GM12872 (cell line): ENCODE measurements around the gene AOPEP.

Experiments
- TF ChIP-seq, protein P1 (sequence below): IDR thresholded peaks from 3 replicates; pipeline ENCODE4 v1.5.1; 2011; ENCODE audit warnings: low read depth, mild to moderate bottlenecking, low read length, moderate library complexity; ENCODE audit not compliant: insufficient read depth

The AOPEP gene

DNA sequence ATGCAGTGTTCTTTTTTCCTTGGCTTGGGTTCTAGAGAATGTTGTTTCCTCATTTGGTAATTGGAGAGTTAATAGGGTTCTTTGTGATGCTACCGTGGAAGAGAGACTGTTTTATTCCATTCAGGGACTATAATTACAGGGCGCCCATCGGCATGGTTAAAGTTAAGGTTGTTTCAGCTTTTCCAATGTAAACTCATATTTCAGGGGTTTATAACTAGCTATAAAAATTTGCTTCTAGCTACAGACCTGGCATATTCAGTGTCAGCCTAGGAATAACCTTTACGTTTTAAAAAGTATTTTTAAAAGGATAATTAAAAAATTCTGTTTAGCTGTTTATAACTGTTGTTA, 99.1 kb downstream of the AOPEP start:
- TF ChIP-seq, protein P1, sequence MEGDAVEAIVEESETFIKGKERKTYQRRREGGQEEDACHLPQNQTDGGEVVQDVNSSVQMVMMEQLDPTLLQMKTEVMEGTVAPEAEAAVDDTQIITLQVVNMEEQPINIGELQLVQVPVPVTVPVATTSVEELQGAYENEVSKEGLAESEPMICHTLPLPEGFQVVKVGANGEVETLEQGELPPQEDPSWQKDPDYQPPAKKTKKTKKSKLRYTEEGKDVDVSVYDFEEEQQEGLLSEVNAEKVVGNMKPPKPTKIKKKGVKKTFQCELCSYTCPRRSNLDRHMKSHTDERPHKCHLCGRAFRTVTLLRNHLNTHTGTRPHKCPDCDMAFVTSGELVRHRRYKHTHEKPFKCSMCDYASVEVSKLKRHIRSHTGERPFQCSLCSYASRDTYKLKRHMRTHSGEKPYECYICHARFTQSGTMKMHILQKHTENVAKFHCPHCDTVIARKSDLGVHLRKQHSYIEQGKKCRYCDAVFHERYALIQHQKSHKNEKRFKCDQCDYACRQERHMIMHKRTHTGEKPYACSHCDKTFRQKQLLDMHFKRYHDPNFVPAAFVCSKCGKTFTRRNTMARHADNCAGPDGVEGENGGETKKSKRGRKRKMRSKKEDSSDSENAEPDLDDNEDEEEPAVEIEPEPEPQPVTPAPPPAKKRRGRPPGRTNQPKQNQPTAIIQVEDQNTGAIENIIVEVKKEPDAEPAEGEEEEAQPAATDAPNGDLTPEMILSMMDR, result no peak

DNA sequence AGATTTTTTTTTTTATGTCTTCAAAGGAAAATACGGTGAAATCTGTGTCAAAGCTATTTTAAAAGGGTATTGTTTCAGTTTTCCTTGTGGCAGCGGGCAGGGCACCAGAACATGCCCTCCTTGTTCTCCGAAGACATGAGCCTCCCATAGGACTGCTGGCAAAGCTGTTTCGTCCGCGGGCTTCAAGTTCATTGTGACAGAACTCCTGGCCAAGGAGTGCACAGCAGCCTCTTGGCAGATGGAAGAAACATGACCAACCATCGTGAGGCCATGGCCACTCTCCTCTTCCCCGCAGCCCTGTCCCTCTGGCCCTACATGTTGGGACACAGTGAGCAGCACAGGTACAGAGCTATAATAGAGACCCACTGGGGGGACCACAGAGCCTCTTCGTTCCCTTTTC, 99.5 kb downstream of the AOPEP start:
- TF ChIP-seq, protein P1, result no peak

DNA sequence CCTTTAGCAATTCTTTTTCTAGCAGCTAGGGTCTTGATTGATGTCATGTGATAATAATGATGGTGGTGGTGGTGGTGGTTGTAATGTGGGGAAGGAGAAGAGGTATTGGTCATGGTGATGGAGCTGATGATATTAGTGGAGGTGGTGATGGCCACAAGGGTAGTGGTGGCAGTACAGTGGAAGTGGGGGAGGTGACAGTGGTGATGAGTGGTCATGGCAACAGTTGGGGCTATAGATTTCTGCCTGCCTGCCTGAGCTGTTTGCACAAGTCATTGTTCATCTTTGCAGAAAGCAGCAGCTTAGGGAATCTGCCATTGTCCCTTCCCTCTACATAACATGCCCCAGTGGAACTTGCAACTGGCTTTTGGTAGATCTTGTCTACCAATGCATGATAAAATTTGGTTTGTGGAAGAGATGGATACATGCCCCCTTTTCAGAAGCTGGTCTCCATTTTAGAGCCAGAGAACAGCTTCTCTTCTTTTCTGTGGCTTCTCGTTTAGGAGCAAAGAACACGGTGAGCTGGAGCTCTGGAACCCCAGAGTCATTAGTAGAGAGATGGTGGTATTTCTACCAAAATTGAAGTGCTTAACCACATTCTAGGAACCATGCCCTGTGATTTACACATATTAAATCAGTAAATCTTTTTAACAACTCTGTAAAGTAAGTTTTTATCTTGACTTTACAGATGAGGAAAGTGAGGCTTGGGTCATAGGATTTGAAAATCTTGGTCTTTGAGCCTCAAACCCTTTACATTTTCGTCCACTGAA, 100.3 kb downstream of the AOPEP start:
- TF ChIP-seq, protein P1, result no peak

DNA sequence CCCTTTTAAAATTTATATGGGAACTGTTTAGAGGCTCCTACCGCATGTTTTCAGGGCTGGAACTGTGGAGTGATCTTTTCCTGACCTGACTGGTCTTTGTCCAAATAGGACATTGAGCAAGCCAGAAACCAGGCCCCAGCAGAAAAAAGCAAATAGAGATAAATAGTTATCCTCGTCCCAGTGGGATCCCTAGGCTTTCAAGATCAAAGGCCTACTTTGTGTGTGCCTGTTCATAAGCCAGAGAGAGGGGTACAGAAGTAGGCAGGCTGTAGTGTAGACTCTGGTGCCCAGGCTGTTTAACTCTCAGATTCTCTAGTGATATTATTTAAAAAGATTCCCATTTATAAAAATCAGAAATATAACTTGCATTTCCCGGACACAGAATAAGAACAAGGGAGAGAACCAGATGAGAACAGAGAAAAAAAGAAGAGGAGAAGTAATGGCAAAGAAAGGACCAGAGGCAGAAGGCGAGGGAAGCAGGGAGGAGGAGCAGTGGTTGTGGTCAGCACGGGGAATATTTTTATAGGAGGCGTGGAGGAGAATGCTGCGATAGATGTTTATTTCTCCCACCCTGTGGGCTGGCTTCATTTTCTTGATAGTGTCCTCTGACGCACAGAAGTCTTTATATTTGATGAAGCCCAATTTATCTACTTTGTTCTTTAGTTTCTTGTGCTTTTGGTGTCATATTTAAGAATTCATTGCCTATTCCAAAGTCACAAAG, 101.2 kb downstream of the AOPEP start:
- TF ChIP-seq, protein P1, result no peak

DNA sequence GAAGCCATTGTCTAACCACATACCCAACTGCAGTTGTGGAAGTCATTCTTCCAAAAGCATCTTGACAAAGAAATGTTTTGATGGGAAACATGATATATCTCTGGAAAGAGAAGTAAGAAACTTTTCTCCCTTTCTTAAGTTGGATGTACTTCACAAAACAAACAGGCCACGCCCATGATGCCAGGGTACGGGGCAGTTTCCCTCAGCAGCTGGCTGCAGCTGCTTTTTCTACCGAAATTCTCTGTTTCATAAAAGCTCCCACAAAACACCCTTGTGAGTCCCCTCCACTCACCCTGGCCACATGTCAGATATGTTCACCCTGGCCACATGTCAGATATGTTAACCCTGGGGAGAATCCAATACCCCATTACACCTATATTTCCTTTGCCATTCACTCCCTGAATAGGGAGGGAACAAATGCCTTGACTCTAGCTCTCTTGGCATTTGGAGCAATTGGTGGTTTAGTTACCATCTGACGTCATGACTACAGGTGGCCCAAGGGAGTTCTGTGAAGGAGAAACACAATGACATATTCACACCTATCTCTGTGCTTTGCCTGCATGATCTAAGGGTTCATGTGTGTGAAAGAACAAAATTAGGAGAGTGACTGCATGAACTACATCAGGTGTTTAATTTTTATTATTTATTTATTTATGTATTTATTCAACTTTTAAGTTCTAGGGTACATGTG, 103.0 kb downstream of the AOPEP start:
- TF ChIP-seq, protein P1, result no peak

DNA sequence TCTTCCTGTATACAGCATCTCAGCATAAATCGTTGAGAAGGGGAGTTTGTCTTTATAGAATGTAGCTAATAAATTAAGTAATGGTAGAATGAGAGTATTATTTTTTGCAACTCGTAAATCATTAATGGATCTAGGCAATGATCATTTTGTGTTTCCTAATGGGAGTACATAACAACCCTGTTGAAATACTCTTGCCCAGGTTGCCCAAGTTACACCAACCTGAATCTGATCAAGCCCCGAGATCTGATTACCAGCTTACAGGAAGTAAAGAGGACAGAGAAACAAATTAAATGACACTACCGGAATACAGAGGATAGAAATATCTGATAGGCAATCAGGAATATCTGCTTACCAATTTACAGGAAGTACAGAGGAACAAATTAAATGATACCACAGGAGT, 107.3 kb downstream of the AOPEP start:
- TF ChIP-seq, protein P1, result no peak

DNA sequence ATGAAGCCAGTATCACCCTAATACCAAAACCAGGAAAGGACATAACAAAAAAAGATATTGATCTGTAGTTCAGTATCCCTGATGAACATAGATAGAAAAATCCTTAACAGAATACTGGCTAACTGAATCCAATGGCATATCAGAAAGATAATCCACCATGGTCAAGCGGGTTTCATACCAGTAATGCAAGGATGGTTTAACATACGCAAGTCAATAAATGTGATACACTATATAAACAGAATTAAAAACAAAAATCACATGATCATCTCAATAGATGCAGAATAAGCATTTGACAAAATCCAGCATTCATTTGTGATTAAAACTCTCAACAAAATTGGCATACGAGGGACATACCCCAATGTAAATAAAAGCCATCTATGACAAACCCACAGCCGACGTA, 110.9 kb downstream of the AOPEP start:
- TF ChIP-seq, protein P1, result no peak
